ENCODE results near the gene HSD17B2.

HSD17B2 gene

GRCh38 chr16:82074019-82074558 is 39.0 kb downstream of the HSD17B2 start:
- H2AFZ ChIP-seq (ENCODE audit: low read length) = no peak overlapping the region
- no peak overlapping the region for H3K4me2 ChIP-seq (ENCODE audit: low read depth, low read length)
- no peak for DNase-seq
- no peaks in the 10 kb centered on the region for H3K4me1 ChIP-seq (ENCODE audit: low read length)
- H4K20me1 ChIP-seq (ENCODE audit: insufficient read depth, low read length) = no peaks in the 10 kb centered on the region
- no peaks in the 10 kb centered on the region for H3F3A ChIP-seq (ENCODE audit: insufficient read depth, low read length)
- no peaks in the 10 kb centered on the region for H3K79me2 ChIP-seq (ENCODE audit: low read length)
- no peak for TF ChIP-seq EZH2 (optimal IDR thresholded peaks at IDR 0.05; ENCODE audit: low read depth, low read length)
- TF ChIP-seq, protein P1, sequence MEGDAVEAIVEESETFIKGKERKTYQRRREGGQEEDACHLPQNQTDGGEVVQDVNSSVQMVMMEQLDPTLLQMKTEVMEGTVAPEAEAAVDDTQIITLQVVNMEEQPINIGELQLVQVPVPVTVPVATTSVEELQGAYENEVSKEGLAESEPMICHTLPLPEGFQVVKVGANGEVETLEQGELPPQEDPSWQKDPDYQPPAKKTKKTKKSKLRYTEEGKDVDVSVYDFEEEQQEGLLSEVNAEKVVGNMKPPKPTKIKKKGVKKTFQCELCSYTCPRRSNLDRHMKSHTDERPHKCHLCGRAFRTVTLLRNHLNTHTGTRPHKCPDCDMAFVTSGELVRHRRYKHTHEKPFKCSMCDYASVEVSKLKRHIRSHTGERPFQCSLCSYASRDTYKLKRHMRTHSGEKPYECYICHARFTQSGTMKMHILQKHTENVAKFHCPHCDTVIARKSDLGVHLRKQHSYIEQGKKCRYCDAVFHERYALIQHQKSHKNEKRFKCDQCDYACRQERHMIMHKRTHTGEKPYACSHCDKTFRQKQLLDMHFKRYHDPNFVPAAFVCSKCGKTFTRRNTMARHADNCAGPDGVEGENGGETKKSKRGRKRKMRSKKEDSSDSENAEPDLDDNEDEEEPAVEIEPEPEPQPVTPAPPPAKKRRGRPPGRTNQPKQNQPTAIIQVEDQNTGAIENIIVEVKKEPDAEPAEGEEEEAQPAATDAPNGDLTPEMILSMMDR (IDR thresholded peaks at IDR 0.05; ENCODE audit: low read length) = no peak
- TF ChIP-seq EZH2phosphoT487 (IDR thresholded peaks at IDR 0.05; ENCODE audit: low read length) = no peak
- H3K9ac ChIP-seq (ENCODE audit: low read length) = no peak overlapping the region
- H3K9me2 ChIP-seq (replicated peaks; ENCODE audit: insufficient read depth, low read length) = no peaks in the 10 kb centered on the region
- no peak overlapping the region for H3K4me3 ChIP-seq (ENCODE audit: low read length)
- no peaks in the 10 kb centered on the region for H3K9me3 ChIP-seq (replicated peaks; ENCODE audit: insufficient read depth, low read length)
- H3K27ac ChIP-seq (ENCODE audit: low read length) = no peak overlapping the region
- H3K36me3 ChIP-seq (replicated peaks; ENCODE audit: insufficient read depth, low read length) = no peaks in the 10 kb centered on the region
- H3K27me3 ChIP-seq (replicated peaks; ENCODE audit: insufficient read depth, low read length) = no peaks in the 10 kb centered on the region

DNA sequence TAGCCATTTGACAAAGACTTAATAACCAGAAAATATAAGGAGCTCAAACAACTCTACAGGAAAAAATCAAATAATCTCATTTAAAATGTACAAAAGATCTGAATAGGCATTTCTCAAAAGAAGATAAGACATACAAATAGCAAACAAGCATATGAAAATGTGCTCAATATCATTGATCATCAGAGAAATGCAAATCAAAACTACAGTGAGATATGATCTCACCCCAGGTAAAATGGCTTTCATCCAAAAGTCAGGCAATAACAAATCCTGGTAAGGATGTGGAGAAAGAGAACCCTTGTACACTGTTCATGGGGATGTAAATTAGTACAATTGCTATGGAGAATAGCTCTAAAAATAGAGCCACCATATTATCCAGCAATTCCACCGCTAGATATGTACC is 43.1 kb downstream of the HSD17B2 start:
- Histone ChIP-seq H4K20me1 (ENCODE audit: insufficient read depth, low read length) (no peaks in the 10 kb centered on the region), H3K4me1 (ENCODE audit: low read length) (no peaks in the 10 kb centered on the region), H3K36me3 (replicated peaks; ENCODE audit: insufficient read depth, low read length) (no peaks in the 10 kb centered on the region), H3K27ac (ENCODE audit: low read length) (no peak overlapping the region), H3K4me3 (ENCODE audit: low read length) (no peak overlapping the region), H3K79me2 (ENCODE audit: low read length) (no peaks in the 10 kb centered on the region), H3K9ac (ENCODE audit: low read length) (no peak overlapping the region), H3K4me2 (ENCODE audit: low read depth, low read length) (no peak overlapping the region), H3K27me3 (replicated peaks; ENCODE audit: insufficient read depth, low read length) (no peaks in the 10 kb centered on the region), H3F3A (ENCODE audit: insufficient read depth, low read length) (no peaks in the 10 kb centered on the region), H3K9me2 (replicated peaks; ENCODE audit: insufficient read depth, low read length) (no peaks in the 10 kb centered on the region), H2AFZ (ENCODE audit: low read length) (no peak overlapping the region), H3K9me3 (replicated peaks; ENCODE audit: insufficient read depth, low read length) (no peaks in the 10 kb centered on the region)
- no peak for DNase-seq
- TF ChIP-seq, protein P1 (IDR thresholded peaks at IDR 0.05; ENCODE audit: low read length) = no peak
- TF ChIP-seq EZH2 (optimal IDR thresholded peaks at IDR 0.05; ENCODE audit: low read depth, low read length) = no peak
- no peak for TF ChIP-seq EZH2phosphoT487 (IDR thresholded peaks at IDR 0.05; ENCODE audit: low read length)

DNA sequence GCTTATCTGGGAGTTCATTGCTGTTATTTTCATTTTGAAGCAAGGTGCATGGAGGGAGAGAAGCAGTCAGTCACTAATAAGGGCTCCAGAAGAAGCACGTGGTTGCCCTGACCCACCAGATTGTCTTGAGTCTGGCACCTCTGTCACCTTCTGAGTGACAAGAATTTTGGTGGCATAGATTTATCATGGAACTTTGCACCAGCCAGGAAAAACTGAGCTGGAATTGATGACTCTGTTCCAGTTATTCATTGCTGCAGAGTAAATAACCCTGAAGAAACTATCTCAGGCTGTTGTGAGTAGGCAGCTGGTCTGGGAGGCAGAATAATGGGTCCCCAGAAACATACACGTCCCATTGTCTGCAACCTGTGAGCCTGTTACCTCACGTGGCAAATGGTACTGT is 44.8 kb downstream of the HSD17B2 start:
- H3K4me2 ChIP-seq (ENCODE audit: low read depth, low read length) = no peak overlapping the region
- H3K79me2 ChIP-seq (ENCODE audit: low read length) = no peaks in the 10 kb centered on the region
- H3F3A ChIP-seq (ENCODE audit: insufficient read depth, low read length) = no peaks in the 10 kb centered on the region
- H3K9me3 ChIP-seq (replicated peaks; ENCODE audit: insufficient read depth, low read length) = no peaks in the 10 kb centered on the region
- H4K20me1 ChIP-seq (ENCODE audit: insufficient read depth, low read length) = no peaks in the 10 kb centered on the region
- H3K27ac ChIP-seq (ENCODE audit: low read length) = no peak overlapping the region
- no peak overlapping the region for H2AFZ ChIP-seq (ENCODE audit: low read length)
- H3K9me2 ChIP-seq (replicated peaks; ENCODE audit: insufficient read depth, low read length) = no peaks in the 10 kb centered on the region
- DNase-seq = no peak
- H3K27me3 ChIP-seq (replicated peaks; ENCODE audit: insufficient read depth, low read length) = no peaks in the 10 kb centered on the region
- no peak overlapping the region for H3K4me3 ChIP-seq (ENCODE audit: low read length)
- H3K36me3 ChIP-seq (replicated peaks; ENCODE audit: insufficient read depth, low read length) = no peaks in the 10 kb centered on the region
- no peaks in the 10 kb centered on the region for H3K4me1 ChIP-seq (ENCODE audit: low read length)
- H3K9ac ChIP-seq (ENCODE audit: low read length) = no peak overlapping the region
- TF ChIP-seq EZH2 (optimal IDR thresholded peaks at IDR 0.05; ENCODE audit: low read depth, low read length) (no peak), EZH2phosphoT487 (IDR thresholded peaks at IDR 0.05; ENCODE audit: low read length) (no peak)
- TF ChIP-seq, protein P1 (IDR thresholded peaks at IDR 0.05; ENCODE audit: low read length) = no peak

All from MM.1S (cell line).